NCI-H146 treated with DMSO at 0.1 percent for 48 hours (cell line): ENCODE data around the gene RPS6KA6.
"Not testable (repeated sequence)": the region's sequence is repeated elsewhere in the genome, so short reads cannot be mapped to it uniquely, and the experiment has no call there.

Experiments used
- DNase-seq: peaks from one replicate; lab custom pipeline; 2025; ENCODE audit not compliant: unreplicated experiment; lab: John Stamatoyannopoulos, UW

The RPS6KA6 gene

DNA sequence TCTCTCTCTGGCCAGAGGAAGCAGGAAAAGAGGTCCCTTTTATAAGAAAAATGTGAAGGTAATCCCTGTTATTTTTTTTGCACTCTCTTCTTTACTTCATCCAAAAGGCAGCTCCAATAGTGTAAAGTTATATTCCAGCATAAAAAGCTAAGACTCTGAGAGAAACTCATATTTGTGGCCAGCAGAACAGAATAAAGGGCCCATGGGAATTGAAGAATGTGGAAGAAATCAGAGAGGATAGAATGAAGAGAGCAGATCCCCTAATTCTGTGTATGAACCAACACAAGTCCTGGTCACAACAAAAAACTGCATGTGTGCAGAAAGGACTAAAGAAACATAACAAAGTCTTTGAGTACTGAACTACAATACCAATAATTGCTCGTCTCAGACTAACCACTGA, 22.3 kb downstream of the RPS6KA6 start:
- no peak for DNase-seq

DNA sequence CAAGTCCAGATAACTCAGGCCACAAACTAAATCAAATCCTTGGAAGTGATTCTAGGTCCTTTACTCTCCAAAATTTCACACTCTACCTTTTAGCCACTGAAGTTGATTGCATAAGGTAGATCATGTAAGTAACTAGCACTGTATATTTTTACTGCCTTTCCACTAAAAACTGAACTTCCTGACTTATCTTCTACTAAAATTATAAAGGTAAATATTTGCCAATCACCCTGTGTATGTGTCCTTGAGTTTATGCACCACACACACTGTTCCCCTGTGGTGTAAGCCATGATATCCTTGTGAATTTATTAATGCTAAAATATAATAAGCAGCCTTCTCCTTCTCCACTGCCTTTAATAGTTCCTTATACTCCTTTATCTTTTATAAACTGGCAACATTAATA, 25.6 kb downstream of the RPS6KA6 start:
- no peak for DNase-seq

DNA sequence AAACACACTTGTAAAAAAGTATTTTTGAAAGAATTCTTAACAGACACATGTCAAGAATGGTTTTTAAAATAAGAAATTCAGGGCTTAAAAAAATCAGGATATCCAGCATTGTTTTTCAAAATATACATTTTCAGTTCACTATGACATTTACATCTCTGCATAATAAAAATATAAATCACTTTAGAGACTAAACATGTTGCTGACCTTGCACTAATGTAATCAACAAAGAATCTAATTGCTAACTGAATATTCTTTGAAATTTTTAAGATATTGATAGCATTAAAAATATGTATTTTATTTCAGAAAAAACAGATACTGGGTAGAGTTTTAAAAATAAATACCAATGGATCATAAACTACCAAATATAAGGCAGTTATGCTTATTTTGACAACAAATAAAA, 26.4 kb downstream of the RPS6KA6 start:
- no peak for DNase-seq

DNA sequence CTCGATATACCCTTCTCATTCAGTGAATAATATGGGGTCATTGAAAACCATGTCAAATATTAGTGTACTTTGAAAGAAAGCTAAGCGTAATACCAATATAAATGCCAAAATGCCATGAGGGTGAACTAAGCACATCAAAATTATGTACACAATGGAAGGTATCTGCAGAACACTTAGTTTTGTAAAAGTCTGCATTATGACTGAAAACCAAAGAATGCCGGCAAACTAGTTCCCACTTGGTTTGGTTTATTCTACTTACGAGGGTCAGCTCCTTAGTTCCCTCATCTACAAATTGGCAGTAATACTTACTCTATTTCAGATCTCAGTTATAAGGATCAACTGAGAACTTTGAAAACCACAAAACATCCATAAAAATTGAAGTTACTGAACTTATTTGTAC, 27.3 kb downstream of the RPS6KA6 start:
- DNase-seq: no peak

DNA sequence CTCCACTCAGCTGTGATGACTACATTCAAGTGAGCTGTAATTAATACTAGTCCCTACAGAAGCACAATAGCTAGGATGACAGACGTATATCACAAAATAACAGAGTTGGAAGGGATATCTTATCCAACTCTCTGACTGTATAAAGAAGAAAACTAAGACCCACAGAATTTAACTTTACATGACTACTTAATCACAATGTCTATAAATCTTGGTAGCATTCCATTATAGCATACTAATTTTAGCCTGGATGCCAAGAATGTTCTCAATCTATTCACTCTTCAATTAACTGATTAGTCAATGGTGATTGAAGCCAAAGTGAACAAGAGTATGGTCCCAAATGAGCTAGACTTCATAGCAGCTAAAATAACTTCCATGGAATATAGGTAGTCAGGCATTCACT, 31.2 kb downstream of the RPS6KA6 start:
- DNase-seq: no peak

DNA sequence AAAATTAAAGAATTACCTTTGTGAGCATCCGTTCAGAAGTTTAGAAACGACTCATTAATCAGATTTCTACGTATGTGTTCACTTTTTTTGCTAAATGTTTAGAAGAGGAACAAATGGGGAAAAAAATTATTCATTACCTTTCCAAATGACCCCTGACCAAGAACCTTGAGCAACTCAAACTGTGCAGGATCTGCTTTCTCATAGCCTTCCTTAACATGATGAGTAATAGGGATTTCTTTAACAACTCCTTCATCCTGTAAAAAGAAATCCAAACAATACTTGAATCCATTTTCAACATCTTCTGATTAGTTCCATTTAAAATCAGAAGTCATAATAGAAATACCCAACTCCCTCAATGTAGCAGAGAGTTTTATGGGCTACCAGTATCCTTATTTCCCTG, 32.1 kb downstream of the RPS6KA6 start:
- no peak for DNase-seq

DNA sequence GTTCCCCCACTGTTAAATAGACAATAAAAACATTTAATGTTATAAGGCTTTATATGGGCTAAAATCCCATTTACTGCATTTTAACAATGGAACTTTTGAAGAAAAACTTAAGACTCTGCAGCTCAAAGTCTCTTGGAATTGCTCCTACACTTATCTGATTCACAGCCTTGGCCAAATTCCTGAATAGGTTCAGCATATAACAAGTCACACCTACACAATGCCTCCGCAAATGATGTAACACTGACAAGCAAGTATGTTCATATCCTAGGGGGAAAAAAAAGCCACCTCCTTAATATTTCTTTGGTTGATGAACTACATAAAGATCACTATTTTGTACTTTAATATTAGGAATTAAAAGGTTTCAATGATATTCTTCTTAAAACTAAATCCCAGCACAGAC, 34.5 kb downstream of the RPS6KA6 start:
- no peak for DNase-seq

DNA sequence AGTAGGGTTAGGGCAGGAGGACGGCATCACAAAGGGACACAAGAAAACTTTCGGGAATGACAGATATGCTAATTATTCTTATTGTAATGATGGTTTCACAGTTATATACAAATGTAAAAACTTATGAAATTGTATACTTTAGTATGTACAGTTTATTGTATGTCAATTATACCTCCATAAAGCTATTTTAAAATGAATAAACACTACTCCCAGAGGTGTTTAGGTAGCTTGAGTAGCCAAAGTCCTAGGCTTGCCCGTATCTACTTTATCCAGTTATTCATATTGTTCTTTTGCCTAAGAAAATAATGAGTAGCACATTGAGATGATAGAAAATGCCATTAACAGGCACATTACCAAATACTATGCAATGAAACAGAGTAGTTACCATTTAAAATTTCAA, 43.0 kb downstream of the RPS6KA6 start:
- no peak for DNase-seq

DNA sequence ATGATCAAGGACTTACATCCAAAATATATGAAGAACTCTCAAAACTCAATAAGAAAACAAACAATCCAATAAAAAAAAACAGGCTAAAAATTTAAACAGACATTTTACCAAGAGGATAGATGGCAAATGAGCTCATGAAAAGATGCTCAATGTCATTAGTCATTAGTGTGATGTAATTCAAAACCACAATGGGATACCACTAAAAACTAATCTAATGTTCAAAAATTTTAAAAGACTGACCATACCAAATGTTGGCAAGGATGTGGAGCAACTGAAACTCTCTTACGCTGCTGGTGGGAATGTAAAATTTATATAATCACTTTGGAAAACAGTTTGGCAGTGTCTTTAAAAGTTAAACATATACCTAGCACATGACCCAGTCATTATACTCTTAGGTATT, 43.7 kb downstream of the RPS6KA6 start:
- DNase-seq: no peak

DNA sequence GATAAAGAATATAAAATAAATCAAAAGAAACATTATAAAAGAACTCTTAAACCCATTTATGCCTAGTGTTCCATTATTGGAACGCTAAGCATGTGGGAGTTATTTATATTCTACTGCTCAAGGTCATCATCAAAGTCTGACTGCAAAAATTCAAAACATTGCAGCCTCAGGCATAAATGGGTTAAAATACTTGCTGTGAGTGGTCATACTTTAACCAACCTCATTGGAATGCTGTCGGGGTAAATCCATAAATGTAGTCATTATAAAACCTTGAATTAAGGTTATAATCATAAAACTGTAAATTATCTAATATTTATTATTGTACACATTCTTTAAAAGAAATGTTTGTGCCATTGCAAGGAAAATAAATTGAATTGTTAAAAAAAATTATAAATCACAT, 55.0 kb downstream of the RPS6KA6 start:
- no peak for DNase-seq

DNA sequence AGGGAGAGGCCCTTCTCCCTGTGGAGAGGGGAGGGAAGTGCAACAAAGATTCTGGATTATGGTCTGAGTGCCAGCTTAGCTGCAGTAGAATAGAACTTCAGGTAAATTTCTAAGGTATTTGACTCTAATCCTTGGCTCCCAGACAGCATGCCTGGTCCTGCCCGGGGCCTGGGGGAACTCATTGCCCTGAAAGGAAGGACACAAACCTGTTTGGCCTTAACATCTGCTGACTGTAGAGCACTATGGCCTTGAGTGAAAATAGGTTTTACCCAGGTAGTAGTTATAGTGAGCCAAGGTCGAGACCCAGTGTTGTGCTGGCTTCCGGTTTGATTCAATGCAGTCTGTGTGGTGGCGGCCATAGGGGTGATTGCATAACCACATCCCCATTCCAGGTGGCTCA, 64.4 kb downstream of the RPS6KA6 start:
- no peak for DNase-seq

DNA sequence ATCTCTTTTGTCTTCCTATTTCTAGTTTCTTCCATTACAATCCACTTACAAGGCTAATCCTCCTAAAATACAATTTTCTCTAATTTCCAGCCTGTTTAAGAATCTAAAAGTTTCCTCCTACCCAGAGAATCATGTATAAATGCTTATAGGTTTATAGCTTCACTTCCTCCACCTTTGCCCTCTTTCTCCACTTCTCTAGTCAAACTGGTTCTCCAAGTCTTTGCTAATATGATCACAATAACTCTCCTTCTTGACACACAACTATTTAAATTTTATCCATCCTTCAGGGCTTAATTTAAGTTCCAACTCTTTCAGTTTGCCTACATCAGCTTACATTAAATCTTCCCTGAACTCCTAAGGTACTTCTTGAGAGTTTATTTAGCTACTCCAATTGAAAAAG, 69.2 kb downstream of the RPS6KA6 start:
- DNase-seq: no peak

DNA sequence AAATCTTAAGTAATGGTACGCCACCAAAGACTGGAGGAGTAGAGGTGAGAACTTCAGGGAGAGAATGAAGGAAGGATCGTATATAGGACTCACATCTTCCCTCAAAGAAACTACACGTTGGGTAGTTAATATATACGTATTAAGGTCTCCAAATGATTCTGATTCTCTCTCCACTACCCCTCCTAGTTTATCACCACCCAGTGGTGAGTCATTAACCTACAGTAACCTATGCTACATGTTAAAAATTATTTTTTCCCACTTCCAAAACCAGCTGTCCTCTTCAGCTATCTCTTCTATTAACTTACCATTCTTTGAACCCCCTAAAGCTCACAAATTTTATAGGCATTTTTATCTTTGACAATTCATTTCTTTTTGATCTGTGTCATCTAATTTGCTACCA, 69.7 kb downstream of the RPS6KA6 start:
- DNase-seq: no peak

DNA sequence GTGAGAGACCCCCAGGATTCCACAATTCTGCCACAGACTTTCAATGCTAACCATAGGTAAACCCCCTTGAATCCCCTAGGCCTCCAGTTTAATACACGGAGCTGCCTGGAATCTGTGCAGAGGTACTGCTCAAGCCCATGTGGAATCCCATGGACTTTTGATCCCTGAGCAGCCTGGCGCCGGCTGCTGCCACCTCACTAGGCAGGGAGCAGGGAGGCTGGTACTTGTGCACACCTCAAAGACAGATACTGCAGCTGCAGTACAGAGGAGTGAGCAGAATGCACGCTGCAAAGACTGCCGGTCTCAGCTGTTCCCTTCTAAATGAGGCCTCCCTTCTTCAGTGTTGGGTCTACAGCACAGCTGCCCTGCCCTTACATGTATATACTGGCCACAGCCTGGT, 79.4 kb downstream of the RPS6KA6 start:
- no peak for DNase-seq

DNA sequence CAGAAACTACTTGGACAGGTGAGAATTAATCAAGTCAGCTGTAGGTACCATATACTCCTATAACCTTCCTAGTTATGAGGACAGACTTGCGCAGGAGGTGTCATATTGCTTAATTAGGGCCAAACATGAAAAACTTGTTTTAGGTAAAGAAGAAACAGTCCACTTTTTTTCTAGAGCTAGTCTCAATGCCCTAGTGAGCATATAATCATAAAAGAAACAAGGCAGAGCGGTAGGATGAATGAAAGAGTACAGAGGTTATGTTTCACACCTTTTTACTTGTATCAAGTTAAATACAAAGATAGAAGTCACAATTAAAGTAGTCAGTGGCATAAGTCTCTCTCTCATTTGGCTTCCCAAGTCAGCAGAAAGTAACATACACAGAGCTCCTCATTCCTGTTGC, 88.9 kb downstream of the RPS6KA6 start:
- DNase-seq: no peak

DNA sequence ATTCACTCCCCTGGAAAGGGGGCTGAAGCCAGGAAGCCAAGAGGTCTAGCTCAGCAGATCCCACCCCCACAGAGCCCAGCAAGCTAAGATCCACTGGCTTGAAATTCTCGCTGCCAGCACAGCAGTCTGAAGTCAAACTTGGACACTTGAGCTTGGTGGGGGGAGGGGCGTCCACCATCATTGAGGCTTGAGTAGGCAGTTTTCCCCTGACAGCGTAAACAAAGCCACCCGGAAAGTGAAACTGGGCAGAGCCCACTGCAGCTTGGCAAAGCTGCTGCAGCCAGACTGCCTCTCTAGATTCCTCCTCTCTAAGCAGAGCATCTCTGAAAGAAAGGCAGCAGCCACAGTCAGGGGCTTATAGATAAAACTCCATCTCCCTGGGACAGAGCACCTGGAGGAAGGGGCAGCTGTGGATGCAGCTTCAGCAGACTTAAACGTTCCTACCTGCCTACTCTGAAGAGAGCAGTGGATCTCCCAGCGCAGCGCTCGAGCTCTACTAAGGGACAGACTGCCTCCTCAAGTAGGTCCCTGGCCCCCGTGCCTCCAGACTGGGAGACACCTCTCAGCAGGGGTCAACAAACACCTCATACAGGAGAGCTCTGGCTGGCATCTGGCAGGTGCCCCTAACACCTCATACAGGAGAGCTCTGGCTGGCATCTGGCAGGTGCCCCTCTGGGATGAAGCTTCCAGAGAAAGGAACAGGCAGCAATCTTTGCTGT, 108.4 kb downstream of the RPS6KA6 start:
- not testable (repeated sequence) for DNase-seq

DNA sequence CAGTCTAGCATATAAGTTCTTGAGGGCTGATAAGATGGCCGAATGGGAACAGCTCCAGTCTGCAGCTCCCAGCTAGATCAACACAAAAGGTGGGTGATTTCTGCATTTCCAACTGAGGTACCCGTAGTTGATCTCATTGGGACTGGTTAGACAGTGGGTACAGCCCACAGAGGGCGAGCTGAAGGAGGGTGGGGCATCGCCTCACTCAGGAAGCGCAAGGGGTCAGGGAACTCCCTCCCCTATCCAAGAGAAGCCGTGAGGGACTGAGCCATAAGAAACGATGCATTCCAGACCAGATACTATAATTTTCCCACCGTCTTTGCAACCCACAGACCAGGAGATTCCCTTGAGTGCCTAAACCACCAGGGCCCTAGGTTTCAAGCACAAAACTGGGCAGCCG, 109.0 kb downstream of the RPS6KA6 start:
- no peak for DNase-seq

DNA sequence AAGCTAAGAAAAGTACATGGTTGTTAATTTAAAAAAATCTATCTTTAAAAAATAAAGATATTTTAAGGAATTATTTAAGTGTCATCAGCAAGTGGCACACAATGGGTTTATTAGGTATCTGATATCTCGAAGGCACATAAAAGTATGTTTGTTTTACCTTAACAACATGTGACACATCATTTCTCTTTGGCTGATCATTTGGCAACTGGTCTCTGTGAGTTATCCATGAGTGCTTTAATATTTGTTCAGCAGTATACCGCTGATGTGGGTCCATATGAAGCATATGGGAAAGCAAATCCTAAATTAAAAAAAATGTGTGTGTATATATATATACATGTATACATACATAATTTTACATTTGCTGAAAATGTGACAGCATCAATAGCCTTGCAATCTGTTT, 123.2 kb downstream of the RPS6KA6 start:
- DNase-seq: no peak

DNA sequence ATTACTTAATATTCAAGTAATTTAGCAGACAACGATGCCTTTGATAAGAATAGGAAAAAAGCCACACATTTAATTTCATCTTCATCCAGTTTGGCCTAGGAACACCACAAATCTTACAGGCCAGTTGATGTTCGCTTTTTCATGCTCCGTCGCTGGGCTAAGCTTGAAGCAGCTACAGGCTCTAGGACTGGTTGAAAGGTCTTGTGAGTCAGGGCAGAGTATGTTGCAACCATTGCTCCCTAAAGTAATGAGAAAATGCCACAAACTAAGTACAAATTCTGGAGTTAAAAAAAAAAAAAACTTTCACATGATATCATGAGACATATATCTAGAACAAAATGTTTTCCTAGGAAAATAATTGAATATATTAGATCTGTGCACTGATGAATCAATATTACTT, 123.8 kb downstream of the RPS6KA6 start:
- DNase-seq: no peak

DNA sequence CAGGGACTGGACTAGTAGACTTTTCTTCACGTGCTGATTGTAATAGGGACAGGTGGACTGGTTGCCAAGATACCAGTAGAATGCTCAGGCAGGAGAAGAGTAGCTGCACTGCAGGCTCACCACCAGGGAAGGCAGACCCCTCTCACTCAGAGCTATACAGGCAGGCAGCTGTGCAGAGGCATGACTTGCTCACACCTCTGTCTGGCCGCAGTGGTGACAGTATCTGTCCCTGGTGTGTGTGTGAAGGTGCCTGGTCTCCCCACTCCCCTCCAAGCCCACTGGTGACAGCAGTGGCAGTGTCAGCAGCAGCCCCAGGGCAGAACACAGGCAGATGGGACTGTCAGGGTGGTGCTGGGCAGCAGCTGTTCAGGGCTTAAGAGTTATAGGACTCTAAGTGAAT, 140.7 kb downstream of the RPS6KA6 start:
- peak; percentile 26 for DNase-seq

DNA sequence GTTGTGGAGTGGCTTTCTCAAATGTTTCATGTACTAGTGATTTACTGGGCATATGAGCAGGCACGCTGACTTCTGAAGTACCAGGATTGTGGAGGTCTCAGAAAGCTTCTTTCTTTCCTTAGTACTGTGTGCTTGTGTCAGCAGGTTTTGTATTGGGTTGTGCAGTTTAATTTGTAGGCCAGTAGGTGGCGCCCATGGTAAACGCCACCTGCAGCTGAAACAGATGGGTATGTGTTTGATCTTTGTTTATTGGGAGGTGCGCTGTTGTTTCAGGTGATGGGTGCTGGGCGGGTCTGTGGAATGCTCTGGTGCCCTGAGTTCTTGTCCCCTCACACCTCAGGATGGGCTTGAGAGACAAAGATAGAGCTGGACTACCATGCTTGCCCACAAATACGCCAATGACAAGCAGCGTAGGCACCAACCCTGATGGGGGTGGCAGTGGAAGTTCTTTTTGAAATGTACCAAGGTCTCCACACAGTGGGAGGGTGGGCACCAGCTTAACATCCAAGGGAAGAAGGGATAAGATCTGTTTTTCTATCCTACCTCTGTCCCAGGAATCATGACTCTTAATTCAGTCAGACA, 141.5 kb downstream of the RPS6KA6 start:
- peak; percentile 56 for DNase-seq

DNA sequence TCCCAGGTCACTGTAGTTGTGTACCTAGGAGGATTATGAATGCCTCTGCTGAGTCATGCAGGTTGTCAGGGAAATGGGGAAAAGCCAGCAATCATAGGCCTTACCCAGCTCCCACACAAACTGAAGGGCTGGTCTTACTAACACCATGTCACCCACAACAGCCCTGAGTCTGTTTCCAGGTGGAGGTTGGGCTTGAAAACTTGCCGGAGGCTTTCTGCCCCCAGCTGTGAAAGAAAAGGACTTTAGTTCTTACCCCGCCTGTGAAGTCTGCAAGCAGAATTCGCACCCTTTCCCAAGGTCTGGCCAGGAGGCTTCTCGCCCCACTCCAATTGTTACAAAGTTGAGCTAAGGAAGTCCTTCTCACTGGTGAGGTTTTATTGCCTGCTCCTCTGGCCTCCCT, 143.9 kb downstream of the RPS6KA6 start:
- no peak for DNase-seq
